Measurements from ENCODE around the gene KCNQ1.

KCNQ1 gene

GRCh38 chr11:2578929-2579270 lies 134.1 kb downstream of the KCNQ1 start:
- Histone ChIP-seq H3K4me2 (ENCODE audit: low read length) (no peak overlapping the region), H3K36me3 (ENCODE audit: insufficient read depth, low read length) (no peaks in the 10 kb centered on the region), H3K27ac (ENCODE audit: low read depth, low read length, poor library complexity, severe bottlenecking) (no peak overlapping the region), H3K9me2 (ENCODE audit: low read depth, low read length) (no peaks in the 10 kb centered on the region), H3K4me1 (ENCODE audit: insufficient read depth, low read length, severe bottlenecking) (no peaks in the 10 kb centered on the region), H3K4me3 (ENCODE audit: low read depth, low read length, poor library complexity, severe bottlenecking) (no peak overlapping the region), H3K9me3 (ENCODE audit: low read length) (no peaks in the 10 kb centered on the region), H2AFZ (ENCODE audit: low read length) (no peak overlapping the region), H3K79me2 (ENCODE audit: insufficient read depth, low read length) (no peaks in the 10 kb centered on the region), H3K9ac (ENCODE audit: low read length) (no peak overlapping the region), H3F3A (ENCODE audit: insufficient read depth, low read length) (no peaks in the 10 kb centered on the region), H3K27me3 (ENCODE audit: insufficient read depth, low read length) (no peaks in the 10 kb centered on the region), H4K20me1 (ENCODE audit: insufficient read depth, low read length) (no peaks in the 10 kb centered on the region)
- TF ChIP-seq EZH2 (IDR thresholded peaks at IDR 0.05; ENCODE audit: borderline replicate concordance, low read length) = no peak
- no peak for TF ChIP-seq CTCF (IDR thresholded peaks at IDR 0.05; ENCODE audit: low read length)

GRCh38 chr11:2579315-2580060 lies 134.7 kb downstream of the KCNQ1 start:
- no peaks in the 10 kb centered on the region for H3K9me3 ChIP-seq (ENCODE audit: low read length)
- H3K9ac ChIP-seq (ENCODE audit: low read length) = no peak overlapping the region
- no peak overlapping the region for H3K4me3 ChIP-seq (ENCODE audit: low read depth, low read length, poor library complexity, severe bottlenecking)
- H4K20me1 ChIP-seq (ENCODE audit: insufficient read depth, low read length) = no peaks in the 10 kb centered on the region
- H2AFZ ChIP-seq (ENCODE audit: low read length) = no peak overlapping the region
- no peak for TF ChIP-seq CTCF (IDR thresholded peaks at IDR 0.05; ENCODE audit: low read length)
- no peak for TF ChIP-seq EZH2 (IDR thresholded peaks at IDR 0.05; ENCODE audit: borderline replicate concordance, low read length)
- no peak overlapping the region for H3K4me2 ChIP-seq (ENCODE audit: low read length)
- H3K27me3 ChIP-seq (ENCODE audit: insufficient read depth, low read length) = no peaks in the 10 kb centered on the region
- no peaks in the 10 kb centered on the region for H3K4me1 ChIP-seq (ENCODE audit: insufficient read depth, low read length, severe bottlenecking)
- H3K79me2 ChIP-seq (ENCODE audit: insufficient read depth, low read length) = no peaks in the 10 kb centered on the region
- H3K27ac ChIP-seq (ENCODE audit: low read depth, low read length, poor library complexity, severe bottlenecking) = no peak overlapping the region
- no peaks in the 10 kb centered on the region for H3K36me3 ChIP-seq (ENCODE audit: insufficient read depth, low read length)
- no peaks in the 10 kb centered on the region for H3F3A ChIP-seq (ENCODE audit: insufficient read depth, low read length)
- H3K9me2 ChIP-seq (ENCODE audit: low read depth, low read length) = no peaks in the 10 kb centered on the region

- Histone ChIP-seq H2AFZ (ENCODE audit: low read length) (no peak overlapping the region), H4K20me1 (ENCODE audit: insufficient read depth, low read length) (no peaks in the 10 kb centered on the region), H3K4me2 (ENCODE audit: low read length) (no peak overlapping the region), H3F3A (ENCODE audit: insufficient read depth, low read length) (no peaks in the 10 kb centered on the region), H3K4me1 (ENCODE audit: insufficient read depth, low read length, severe bottlenecking) (no peaks in the 10 kb centered on the region), H3K27me3 (ENCODE audit: insufficient read depth, low read length) (no peaks in the 10 kb centered on the region), H3K27ac (ENCODE audit: low read depth, low read length, poor library complexity, severe bottlenecking) (no peak overlapping the region), H3K9me3 (ENCODE audit: low read length) (no peaks in the 10 kb centered on the region), H3K9ac (ENCODE audit: low read length) (no peak overlapping the region), H3K9me2 (ENCODE audit: low read depth, low read length) (no peaks in the 10 kb centered on the region), H3K4me3 (ENCODE audit: low read depth, low read length, poor library complexity, severe bottlenecking) (no peak overlapping the region), H3K36me3 (ENCODE audit: insufficient read depth, low read length) (no peaks in the 10 kb centered on the region), H3K79me2 (ENCODE audit: insufficient read depth, low read length) (no peaks in the 10 kb centered on the region)
- TF ChIP-seq EZH2 (IDR thresholded peaks at IDR 0.05; ENCODE audit: borderline replicate concordance, low read length) (no peak), CTCF (IDR thresholded peaks at IDR 0.05; ENCODE audit: low read length) (no peak)
These were observed 135.2 kb downstream of the KCNQ1 start for GRCh38 chr11:2580061-2580421.
